K562 (cell line): ENCODE results near the gene MRPL22. TPM values are rescaled to one million over a fixed set of nuclear protein-coding genes. Genes with fewer than 3 reads are reported as not detected.

Experiments used
- ADNP ChIP-seq: fragments of 200-800 bp; sonication (Bioruptor generic); IDR thresholded peaks from 2 replicates; pipeline ENCODE4 v1.6.1; 2016; ENCODE audit warnings: missing genetic modification characterization, missing compliant biosample characterization
- ATF7 ChIP-seq: fragments of 450-650 bp; IDR thresholded peaks from 2 replicates; pipeline ENCODE4 v1.7.1; 2014; ENCODE audit warnings: mild to moderate bottlenecking, moderate library complexity
- BCL6 ChIP-seq: fragments of 250-450 bp; sonication (Bioruptor Pico); IDR thresholded peaks from 2 replicates; pipeline ENCODE4 v1.4.0; 2020
- CBX1 ChIP-seq: sonication (generic); IDR thresholded peaks from 2 replicates; pipeline ENCODE4 v1.6.1; 2016; ENCODE audit warnings: antibody characterized with exemption, low read depth, mild to moderate bottlenecking
- CBX3 ChIP-seq, 2 experiments: IDR thresholded peaks; 1 replicate in 1 of 2; 2 replicates in 1 of 2; pipeline ENCODE4 v1.6.1; 2012; ENCODE audit warnings: inconsistent platforms in 2 of 2, low read length in 2 of 2, borderline replicate concordance in 1 of 2, control low read depth in 1 of 2
- HMGN3 ChIP-seq: IDR thresholded peaks from 2 replicates; pipeline ENCODE4 v1.6.1; 2011; ENCODE audit warnings: borderline replicate concordance, low read depth, mild to moderate bottlenecking, mixed read lengths, low read length; ENCODE audit not compliant: insufficient read length; ENCODE audit errors: extremely low read depth
- KAT7 ChIP-seq: sonication (generic); formaldehyde crosslinking; IDR thresholded peaks from 2 replicates; pipeline ENCODE4 v1.8.0; 2022; ENCODE audit warnings: missing genetic modification reagents, mild to moderate bottlenecking, borderline replicate concordance
- KLF13 ChIP-seq: fragments of 450-650 bp; IDR thresholded peaks from 2 replicates; pipeline ENCODE4 v1.6.1; 2016; ENCODE audit warnings: missing genetic modification characterization, low read depth, mild to moderate bottlenecking, missing compliant biosample characterization, moderate library complexity, borderline replicate concordance
- MAZ ChIP-seq, 2 experiments: fragments of 450-650 bp in 1 of 2; sonication (generic) in 1 of 2; formaldehyde crosslinking; IDR thresholded peaks in 1 of 2; conservative IDR thresholded peaks in 1 of 2; 2 replicates each; pipeline versions ENCODE4 v1.4.0 to v1.5.0; 2020; ENCODE audit warnings: mild to moderate bottlenecking in 1 of 2, missing genetic modification reagents in 1 of 2
- MBD2 ChIP-seq: sonication (generic); IDR thresholded peaks from 2 replicates; pipeline ENCODE4 v1.6.1; 2016; ENCODE audit warnings: low read depth, borderline replicate concordance
- NFE2L1 ChIP-seq: fragments of 450-650 bp; IDR thresholded peaks from 2 replicates; pipeline ENCODE4 v1.6.1; 2016; ENCODE audit warnings: missing genetic modification characterization, low read depth, mild to moderate bottlenecking, missing compliant biosample characterization, moderate library complexity, borderline replicate concordance
- NR1H2 ChIP-seq: sonication (generic); formaldehyde crosslinking; IDR thresholded peaks from 2 replicates; pipeline ENCODE4 v1.4.0; 2020; ENCODE audit warnings: mild to moderate bottlenecking, missing genetic modification reagents
- NR2C1 ChIP-seq, 2 experiments: fragments of 450-650 bp; IDR thresholded peaks; 2 replicates each; pipeline ENCODE4 v1.6.1; 2017; ENCODE audit warnings: mild to moderate bottlenecking in 2 of 2, antibody characterized with exemption in 1 of 2, inconsistent platforms in 1 of 2, missing compliant biosample characterization in 1 of 2, missing genetic modification characterization in 1 of 2
- PHF20 ChIP-seq: fragments of 450-650 bp; IDR thresholded peaks from 2 replicates; pipeline ENCODE4 v1.6.1; 2018; ENCODE audit not compliant: partially characterized antibody
- PML ChIP-seq: IDR thresholded peaks from 2 replicates; pipeline ENCODE4 v1.6.1; 2012; ENCODE audit warnings: low read length, inconsistent platforms
- PRMT5 ChIP-seq: sonication (generic); formaldehyde crosslinking; IDR thresholded peaks from 2 replicates; pipeline ENCODE4 v1.5.0; 2020; ENCODE audit warnings: missing genetic modification reagents
- RB1 ChIP-seq: fragments of 450-650 bp; IDR thresholded peaks from 2 replicates; pipeline ENCODE4 v1.6.1; 2017; ENCODE audit warnings: low read depth, mild to moderate bottlenecking
- SMARCA5 ChIP-seq: fragments of 450-650 bp; IDR thresholded peaks from 2 replicates; pipeline ENCODE4 v1.6.1; 2016
- SMARCC2 ChIP-seq: fragments of 450-650 bp; IDR thresholded peaks from 2 replicates; pipeline ENCODE4 v1.6.1; 2017; ENCODE audit warnings: antibody characterized with exemption, moderate library complexity, mild to moderate bottlenecking, low read depth
- TEAD1 ChIP-seq, 2 experiments: fragments of 450-650 bp in 1 of 2; sonication (generic) in 1 of 2; formaldehyde crosslinking; IDR thresholded peaks; 2 replicates each; pipeline versions ENCODE4 v1.4.0 to v1.8.0; 2020 to 2022; ENCODE audit warnings: mild to moderate bottlenecking in 2 of 2, missing genetic modification reagents in 1 of 2
- ZBTB1 ChIP-seq: sonication (generic); formaldehyde crosslinking; IDR thresholded peaks from 2 replicates; pipeline ENCODE4 v1.8.1; 2023; ENCODE audit warnings: missing genetic modification reagents, low read depth, mild to moderate bottlenecking, borderline replicate concordance
- ZNF134 ChIP-seq: fragments of 250-450 bp; sonication (Bioruptor Pico); conservative IDR thresholded peaks from 2 replicates; pipeline ENCODE4 v1.4.0; 2020
- ZNF24 ChIP-seq: fragments of 450-650 bp; IDR thresholded peaks from 2 replicates; pipeline ENCODE4 v1.6.1; 2016
- ZNF76 ChIP-seq: fragments of 250-450 bp; sonication (Bioruptor Pico); IDR thresholded peaks from 2 replicates; pipeline ENCODE4 v1.4.0; 2020; ENCODE audit warnings: mild to moderate bottlenecking, moderate library complexity, borderline replicate concordance
- polyA plus RNA-seq, 8 experiments: library from polyadenylated mRNA; depleted of rRNA in 4 of 8; stranded (reverse) in 5 of 8; unstranded in 3 of 8; fragments of >200 nt; fragmentation: Nextera tagmentation in 2 of 8; fragmentation: Illumina TruSeq in 1 of 8; extraction: Ambion mirVana in 2 of 8; extraction: Trizol in 1 of 8; gene quantifications; 2 replicates each; pipeline versions ENCODE4 v1.2.1 to v1.2.3, GENCODE V29; 2011 to 2014; ENCODE audit warnings: inconsistent platforms in 1 of 8, missing spikeins in 1 of 8
- total RNA-seq, 7 experiments: library from RNA; depleted of rRNA in 6 of 7; stranded (reverse); fragments of >200 nt in 6 of 7; fragmentation: Illumina TruSeq in 2 of 7; extraction: Trizol in 2 of 7; gene quantifications; 2 replicates each; pipeline versions ENCODE4 v1.2.1 to v1.2.3, GENCODE V29; 2011 to 2021; ENCODE audit warnings: low replicate concordance in 1 of 7
- TF ChIP-seq, protein P1 (sequence below): sonication (generic); formaldehyde crosslinking; IDR thresholded peaks from 2 replicates; pipeline ENCODE4 v1.8.0; 2023; ENCODE audit warnings: mild to moderate bottlenecking, missing genetic modification reagents
- TF ChIP-seq, protein P2 (sequence below): fragments of 200-800 bp; sonication (Bioruptor generic); IDR thresholded peaks from 2 replicates; pipeline ENCODE4 v1.6.1; 2017; ENCODE audit warnings: missing genetic modification characterization, missing compliant biosample characterization

Gene MRPL22
- total and polyA plus RNA-seq, 9 of the 15 experiments (the other 6 are each of a cell fraction or from before 2014, with no cell fraction given), result 41.1 to 424 (median 102) TPM

DNA sequence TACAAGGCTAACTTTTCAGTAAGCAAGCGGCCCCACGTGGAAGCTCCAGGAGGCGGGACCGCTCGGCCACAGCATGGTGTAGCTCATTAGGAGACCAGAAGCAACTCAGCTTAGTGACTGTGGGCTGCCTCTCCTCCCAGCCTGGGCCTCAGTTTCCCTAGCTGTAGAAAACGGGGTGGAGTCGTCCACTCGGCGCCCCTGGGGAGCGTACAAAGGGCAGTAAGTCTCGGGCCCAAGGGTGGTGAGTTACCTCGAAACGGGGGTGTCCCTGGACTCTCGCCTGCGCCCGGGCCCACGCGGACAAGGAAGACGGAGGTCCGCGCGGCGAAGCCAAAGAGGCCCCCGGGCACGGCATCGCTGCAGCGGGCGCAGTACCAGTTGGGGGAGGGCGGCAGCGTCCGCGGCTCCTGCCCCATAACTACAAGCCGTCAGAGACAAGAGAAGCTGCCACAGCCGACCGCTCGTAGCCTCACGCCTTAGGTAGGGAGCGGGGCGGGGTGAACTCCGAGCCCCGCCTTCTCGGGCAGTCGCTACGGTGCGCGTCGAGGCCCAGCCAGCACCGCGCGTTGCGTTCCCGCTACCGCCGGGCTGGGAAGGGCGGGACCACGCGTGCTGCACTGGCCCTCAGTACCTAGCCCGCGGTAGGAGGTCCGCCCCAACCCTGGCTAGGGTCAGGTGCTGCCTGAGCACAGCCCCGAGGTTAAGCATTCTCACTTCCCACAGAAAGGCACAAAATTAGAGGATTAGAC, 3.0 kb upstream of the MRPL22 start, which contains the start of gene GEMIN5 (continued):
- TF ChIP-seq MAZ (CRISPR knock-in tag; conservative IDR thresholded peaks at IDR 0.05 in 1 of 2, IDR thresholded peaks at IDR 0.05 in 1 of 2) (peak; percentile 78 to 90), RB1 (peak; percentile 93), KAT7 (CRISPR knock-in tag) (peak; percentile 91; the same call in 1 of the 2 replicates), BCL6 (CRISPR knock-in tag) (no peak), PHF20 (peak; percentile 48), NR2C1 (IDR thresholded peaks at IDR 0.05) (no peak), NR2C1 (tag; IDR thresholded peaks at IDR 0.05) (no peak), CBX3 (IDR thresholded peaks at IDR 0.05; ENCODE audit: borderline replicate concordance in 1 of 2, low read length in 2 of 2) (peak in 1 of 2 experiments; percentile 96; a peak in 1 of 3 replicates), ZBTB1 (CRISPR knock-in tag) (peak; percentile 56; the same call in 1 of the 2 replicates), PRMT5 (CRISPR knock-in tag) (no peak), ZNF134 (CRISPR knock-in tag) (no peak), KLF13 (tag) (peak; percentile 57; the same call in 1 of the 2 replicates), HMGN3 (peak; percentile 65), PML (0 out of 2 replicates have a peak, but pooled peaks have one; percentile 20), ADNP (tag) (no peak), ZNF24 (no peak), NR1H2 (no peak), ZNF76 (CRISPR knock-in tag) (no peak), ATF7 (peak; percentile 69), MBD2 (0 out of 2 replicates have a peak, but pooled peaks have one; percentile 29), NFE2L1 (tag) (no peak), SMARCC2 (no peak), CBX1 (no peak), TEAD1 (CRISPR knock-in tag; IDR thresholded peaks at IDR 0.05) (0 out of 4 replicates have a peak, but pooled peaks of 1 of the 2 experiments have one; percentile 33), SMARCA5 (peak; percentile 24; the same call in 1 of the 2 replicates)
- TF ChIP-seq, protein P1, sequence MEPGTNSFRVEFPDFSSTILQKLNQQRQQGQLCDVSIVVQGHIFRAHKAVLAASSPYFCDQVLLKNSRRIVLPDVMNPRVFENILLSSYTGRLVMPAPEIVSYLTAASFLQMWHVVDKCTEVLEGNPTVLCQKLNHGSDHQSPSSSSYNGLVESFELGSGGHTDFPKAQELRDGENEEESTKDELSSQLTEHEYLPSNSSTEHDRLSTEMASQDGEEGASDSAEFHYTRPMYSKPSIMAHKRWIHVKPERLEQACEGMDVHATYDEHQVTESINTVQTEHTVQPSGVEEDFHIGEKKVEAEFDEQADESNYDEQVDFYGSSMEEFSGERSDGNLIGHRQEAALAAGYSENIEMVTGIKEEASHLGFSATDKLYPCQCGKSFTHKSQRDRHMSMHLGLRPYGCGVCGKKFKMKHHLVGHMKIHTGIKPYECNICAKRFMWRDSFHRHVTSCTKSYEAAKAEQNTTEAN (CRISPR knock-in tag), result peak; percentile 1; the same call in 1 of the 2 replicates
- TF ChIP-seq, protein P2, sequence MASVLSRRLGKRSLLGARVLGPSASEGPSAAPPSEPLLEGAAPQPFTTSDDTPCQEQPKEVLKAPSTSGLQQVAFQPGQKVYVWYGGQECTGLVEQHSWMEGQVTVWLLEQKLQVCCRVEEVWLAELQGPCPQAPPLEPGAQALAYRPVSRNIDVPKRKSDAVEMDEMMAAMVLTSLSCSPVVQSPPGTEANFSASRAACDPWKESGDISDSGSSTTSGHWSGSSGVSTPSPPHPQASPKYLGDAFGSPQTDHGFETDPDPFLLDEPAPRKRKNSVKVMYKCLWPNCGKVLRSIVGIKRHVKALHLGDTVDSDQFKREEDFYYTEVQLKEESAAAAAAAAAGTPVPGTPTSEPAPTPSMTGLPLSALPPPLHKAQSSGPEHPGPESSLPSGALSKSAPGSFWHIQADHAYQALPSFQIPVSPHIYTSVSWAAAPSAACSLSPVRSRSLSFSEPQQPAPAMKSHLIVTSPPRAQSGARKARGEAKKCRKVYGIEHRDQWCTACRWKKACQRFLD (CRISPR knock-in tag), result 0 out of 2 replicates have a peak, but pooled peaks have one; percentile 32
